HCT116 (cell line): ENCODE measurements around the gene ZBTB39. TPM values are rescaled to one million over a fixed set of nuclear protein-coding genes. Genes with fewer than 3 reads are reported as not detected.

ENCODE experiments used
- ATAC-seq: fragments of 200-7000 bp; cut with Tn5 transposase; 2 replicates; pipeline ENCODE4 v1.9.1; 2020; ENCODE audit warnings: mild to moderate bottlenecking, moderate library complexity
- BruUV-seq: library from RNA; stranded (reverse); fragments of 400-500 nt; replicated peaks from 2 replicates; lab custom pipeline; 2021; lab: Mats Ljungman, UMichigan
- CTCF ChIA-PET: fragments of 300-600 bp; sonication (Branson Sonifier 250); formaldehyde crosslinking; loops from one replicate; lab custom pipeline; 2021; ENCODE audit warnings: antibody characterized with exemption; lab: Charles Lee
- POLR2A ChIA-PET: fragments of 300-600, 350-600 bp; sonication (Branson Sonifier 250); formaldehyde crosslinking; loops from one replicate; lab custom pipeline; 2021; ENCODE audit warnings: antibody characterized with exemption; lab: Charles Lee
- RAD21 ChIA-PET, 2 experiments: fragments of 300-600 bp; sonication (Branson Sonifier 250); formaldehyde crosslinking; loops; one replicate each; lab custom pipeline; 2023; ENCODE audit warnings: low total read pairs in 2 of 2; ENCODE audit not compliant: uncharacterized antibody in 2 of 2, unreplicated experiment in 2 of 2, low non-redundant PET in 1 of 2; lab: Charles Lee
- DNase-seq: peaks from one replicate; pipeline ENCODE4 v3.0.0-alpha.2; 2010; ENCODE audit warnings: low read depth, low spot score
- H2AFZ ChIP-seq: fragments of 200-600 bp; shearing (Covaris generic), sonication (generic); 2 replicates; pipeline ENCODE4 v1.6.1; 2017; ENCODE audit warnings: low read depth, mixed run types, mixed read lengths, antibody characterized with exemption, low read length; ENCODE audit not compliant: poor library complexity, severe bottlenecking
- H3K27ac ChIP-seq: 2 replicates; pipeline ENCODE4 v1.5.1; 2012; ENCODE audit warnings: low read depth, low read length
- H3K27me3 ChIP-seq: fragments of 200-600 bp; sonication (generic); 2 replicates; pipeline ENCODE4 v1.6.1; 2016; ENCODE audit warnings: mixed run types, low read length, mixed read lengths; ENCODE audit not compliant: insufficient read depth
- H3K36me3 ChIP-seq, 2 experiments: fragments of 200-500 bp in 1 of 2; fragments of 200-600 bp in 1 of 2; sonication (Bioruptor generic) in 1 of 2; sonication (generic) in 1 of 2; 2 replicates each; pipeline versions ENCODE4 v1.5.1 to v1.6.1; 2014 to 2016; ENCODE audit warnings: low read length in 2 of 2, inconsistent platforms in 1 of 2, mixed read lengths in 1 of 2, mixed run types in 1 of 2; ENCODE audit not compliant: insufficient read depth in 2 of 2, control insufficient read depth in 1 of 2
- H3K4me1 ChIP-seq, 2 experiments: fragments of 200-600 bp in 1 of 2; sonication (generic) in 1 of 2; 2 replicates each; pipeline versions ENCODE4 v1.5.1 to v1.6.1; 2012 to 2017; ENCODE audit warnings: low read length in 2 of 2, inconsistent platforms in 1 of 2, mild to moderate bottlenecking in 1 of 2, mixed read lengths in 1 of 2, mixed run types in 1 of 2, moderate library complexity in 1 of 2; ENCODE audit not compliant: insufficient read depth in 2 of 2, control insufficient read depth in 1 of 2
- H3K4me2 ChIP-seq: fragments of 200-600 bp; sonication (generic); 2 replicates; pipeline ENCODE4 v1.6.1; 2017; ENCODE audit warnings: mixed run types, low read length, mixed read lengths
- H3K4me3 ChIP-seq, 2 experiments: fragments of 200-600 bp in 1 of 2; sonication (generic) in 1 of 2; replicated peaks in 1 of 2; 2 replicates each; pipeline ENCODE4 v1.5.1; 2011 to 2016; ENCODE audit warnings: low read length in 2 of 2, control low read depth in 1 of 2, low read depth in 1 of 2, mild to moderate bottlenecking in 1 of 2, mixed read lengths in 1 of 2, mixed run types in 1 of 2
- H3K79me2 ChIP-seq: fragments of 200-600 bp; sonication (generic); 2 replicates; pipeline ENCODE4 v1.6.1; 2017; ENCODE audit warnings: mild to moderate bottlenecking, mixed run types, low read length, moderate library complexity, mixed read lengths; ENCODE audit not compliant: insufficient read depth
- H3K9ac ChIP-seq: fragments of 200-600 bp; sonication (generic); 2 replicates; pipeline ENCODE4 v1.6.1; 2016; ENCODE audit warnings: low read length, mixed read lengths
- H3K9me2 ChIP-seq: fragments of 200-600 bp; sonication (generic), shearing (Covaris generic); 2 replicates; pipeline ENCODE4 v1.6.1; 2017; ENCODE audit warnings: mixed run types, mild to moderate bottlenecking, moderate library complexity; ENCODE audit not compliant: insufficient read depth
- H3K9me3 ChIP-seq, 2 experiments: fragments of 200-500 bp in 1 of 2; fragments of 200-600 bp in 1 of 2; sonication (Bioruptor generic) in 1 of 2; sonication (generic) in 1 of 2; 2 replicates each; pipeline ENCODE4 v1.6.1; 2014 to 2017; ENCODE audit warnings: low read length in 2 of 2, mixed read lengths in 2 of 2, inconsistent platforms in 1 of 2, low read depth in 1 of 2, mild to moderate bottlenecking in 1 of 2, mixed run types in 1 of 2, moderate library complexity in 1 of 2; ENCODE audit not compliant: control insufficient read depth in 1 of 2, insufficient read depth in 1 of 2
- H4K20me1 ChIP-seq: fragments of 200-600 bp; sonication (generic), shearing (Covaris generic); 2 replicates; pipeline ENCODE4 v1.6.1; 2017; ENCODE audit warnings: mixed run types, mild to moderate bottlenecking, moderate library complexity; ENCODE audit not compliant: insufficient read depth
- ATF3 ChIP-seq: IDR thresholded peaks from 2 replicates; pipeline ENCODE4 v1.6.1; 2012
- CTCF ChIP-seq, 3 experiments: fragments of 200-600 bp in 1 of 3; sonication (generic) in 1 of 3; IDR thresholded peaks in 2 of 3; conservative IDR thresholded peaks in 1 of 3; 2 replicates each; pipeline ENCODE4 v1.5.1; 2012 to 2017; ENCODE audit warnings: low read depth in 2 of 3, low read length in 2 of 3, antibody characterized with exemption in 1 of 3, borderline replicate concordance in 1 of 3, control low read depth in 1 of 3, mild to moderate bottlenecking in 1 of 3, mixed read lengths in 1 of 3, mixed run types in 1 of 3, moderate library complexity in 1 of 3; ENCODE audit not compliant: insufficient read depth in 1 of 3
- EGR1 ChIP-seq: IDR thresholded peaks from 2 replicates; pipeline ENCODE4 v1.6.1; 2012; ENCODE audit warnings: low read depth
- TCF7L2 ChIP-seq: IDR thresholded peaks from 2 replicates; pipeline ENCODE4 v1.7.0; 2011; ENCODE audit warnings: borderline replicate concordance, inconsistent platforms; ENCODE audit not compliant: insufficient read depth, insufficient read length; ENCODE audit errors: extremely low read depth
- YY1 ChIP-seq: IDR thresholded peaks from 2 replicates; pipeline ENCODE4 v1.6.1; 2011; ENCODE audit warnings: low read length, low read depth, moderate library complexity, mild to moderate bottlenecking; ENCODE audit not compliant: insufficient replicate concordance; ENCODE audit errors: extremely low read depth
- ZNF274 ChIP-seq: fragments of 200-500 bp; sonication (Bioruptor generic); IDR thresholded peaks from 2 replicates; pipeline ENCODE4 v1.6.1; 2014; ENCODE audit warnings: mild to moderate bottlenecking, low read depth, low read length, inconsistent platforms
- intact Hi-C: fragments of 100-400 bp; cut with micrococcal nuclease; formaldehyde crosslinking; loops from 2 replicates; pipeline ENCODE4 v1.10.0; 2022
- total RNA-seq: library from RNA; stranded (reverse); gene quantifications from one replicate; pipeline ENCODE4 v1.2.1, GENCODE V29; 2021; ENCODE audit not compliant: unreplicated experiment

Gene ZBTB39
- total RNA-seq, 1 experiment from 2014 or later, result 12.3 TPM

- no peak for TF ChIP-seq CTCF (IDR thresholded peaks at IDR 0.05 in 2 of 3, conservative IDR thresholded peaks at IDR 0.05 in 1 of 3; ENCODE audit: borderline replicate concordance in 1 of 3, insufficient read depth in 1 of 3, low read depth in 2 of 3, low read length in 2 of 3)
- no peak for TF ChIP-seq TCF7L2
- TF ChIP-seq ZNF274, result no peak
- no peak for TF ChIP-seq EGR1
- TF ChIP-seq ATF3, result no peak
- TF ChIP-seq, all 23 proteins: peak for 0
These were observed 13.0 kb downstream of the ZBTB39 start (continued) for GRCh38 chr12:56993346-56993745.

GRCh38 chr12:56991319-56992246, 14.8 kb downstream of the ZBTB39 start:
- ATAC-seq (no peak), DNase-seq (no peak)
- no peaks in the 10 kb centered on the region for H3K27me3 ChIP-seq
- intact Hi-C loops, result no loop called here
- H3K36me3 ChIP-seq, result no peaks in the 10 kb centered on the region
- no peak overlapping the region for H3K9ac ChIP-seq
- RAD21 ChIA-PET, result no interaction called here
- POLR2A ChIA-PET, result no interaction called here
- CTCF ChIA-PET, result interaction anchor here (1.2 kb wide), 1 partner anchor 152 kb away, joined by 5 read pairs; no protein-coding TSS in a partner anchor
- H3K4me3 ChIP-seq, result no peak overlapping the region
- H2AFZ ChIP-seq, result no peak overlapping the region
- peaks cover 4 to 20% of the 10 kb centered on the region in 2 experiments; a peak in 2 of 4 replicates for H3K4me1 ChIP-seq
- no TSS peak for BruUV-seq
- H3K4me2 ChIP-seq, result no peak overlapping the region
- no peaks in the 10 kb centered on the region for H3K9me3 ChIP-seq
- H4K20me1 ChIP-seq, result no peaks in the 10 kb centered on the region
- TF ChIP-seq EGR1 (no peak), YY1 (no peak)
- H3K27ac ChIP-seq, result no peak overlapping the region; the same call in 1 of the 2 replicates
- H3K79me2 ChIP-seq, result no peaks in the 10 kb centered on the region
- no peaks in the 10 kb centered on the region for H3K9me2 ChIP-seq
